ENCODE measurements around the gene NIP7. TPM values are rescaled to one million over a fixed set of nuclear protein-coding genes. Genes with fewer than 3 reads are reported as not detected.

Gene NIP7
- total RNA-seq, 1 donor from 2014 or later, result 5.2 TPM

DNA sequence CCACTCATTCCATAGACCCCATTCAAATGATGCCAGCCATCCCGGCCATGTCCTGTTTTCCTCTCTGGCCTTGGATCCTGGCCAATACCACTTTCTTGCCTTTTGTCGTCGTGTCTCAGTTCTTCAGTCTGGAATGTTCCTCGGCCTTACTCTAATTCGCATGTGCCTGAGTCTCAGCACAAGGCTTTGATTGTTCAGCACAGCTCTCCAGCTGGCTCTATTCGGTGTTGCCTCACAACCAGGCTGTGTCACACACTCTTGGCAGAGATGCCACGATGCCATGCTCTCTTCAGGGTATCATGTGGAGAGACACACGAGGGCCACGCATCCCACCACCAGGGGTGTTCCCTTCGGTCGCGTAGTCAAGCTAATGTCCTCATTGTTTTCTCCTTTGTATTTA, 30.3 kb upstream of the NIP7 start:
- Histone ChIP-seq H3K9me3 (no peaks in the 10 kb centered on the region), H3K4me3 (no peak overlapping the region), H3K4me1 (peaks cover 6 to 18% of the 10 kb centered on the region in 2 donors), H3K36me3 (peaks cover 0 to 11% of the 10 kb centered on the region in 2 donors), H3K27ac (no peak overlapping the region), H3K27me3 (no peaks in the 10 kb centered on the region)
- peak in 1 of 2 donors; percentile 65 for DNase-seq (ENCODE audit: low spot score in 2 of 2)
- intact Hi-C loops (cut with DNase I), result no loop called here
- TF ChIP-seq, protein P1, sequence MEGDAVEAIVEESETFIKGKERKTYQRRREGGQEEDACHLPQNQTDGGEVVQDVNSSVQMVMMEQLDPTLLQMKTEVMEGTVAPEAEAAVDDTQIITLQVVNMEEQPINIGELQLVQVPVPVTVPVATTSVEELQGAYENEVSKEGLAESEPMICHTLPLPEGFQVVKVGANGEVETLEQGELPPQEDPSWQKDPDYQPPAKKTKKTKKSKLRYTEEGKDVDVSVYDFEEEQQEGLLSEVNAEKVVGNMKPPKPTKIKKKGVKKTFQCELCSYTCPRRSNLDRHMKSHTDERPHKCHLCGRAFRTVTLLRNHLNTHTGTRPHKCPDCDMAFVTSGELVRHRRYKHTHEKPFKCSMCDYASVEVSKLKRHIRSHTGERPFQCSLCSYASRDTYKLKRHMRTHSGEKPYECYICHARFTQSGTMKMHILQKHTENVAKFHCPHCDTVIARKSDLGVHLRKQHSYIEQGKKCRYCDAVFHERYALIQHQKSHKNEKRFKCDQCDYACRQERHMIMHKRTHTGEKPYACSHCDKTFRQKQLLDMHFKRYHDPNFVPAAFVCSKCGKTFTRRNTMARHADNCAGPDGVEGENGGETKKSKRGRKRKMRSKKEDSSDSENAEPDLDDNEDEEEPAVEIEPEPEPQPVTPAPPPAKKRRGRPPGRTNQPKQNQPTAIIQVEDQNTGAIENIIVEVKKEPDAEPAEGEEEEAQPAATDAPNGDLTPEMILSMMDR (IDR thresholded peaks at IDR 0.05), result no peak

DNA sequence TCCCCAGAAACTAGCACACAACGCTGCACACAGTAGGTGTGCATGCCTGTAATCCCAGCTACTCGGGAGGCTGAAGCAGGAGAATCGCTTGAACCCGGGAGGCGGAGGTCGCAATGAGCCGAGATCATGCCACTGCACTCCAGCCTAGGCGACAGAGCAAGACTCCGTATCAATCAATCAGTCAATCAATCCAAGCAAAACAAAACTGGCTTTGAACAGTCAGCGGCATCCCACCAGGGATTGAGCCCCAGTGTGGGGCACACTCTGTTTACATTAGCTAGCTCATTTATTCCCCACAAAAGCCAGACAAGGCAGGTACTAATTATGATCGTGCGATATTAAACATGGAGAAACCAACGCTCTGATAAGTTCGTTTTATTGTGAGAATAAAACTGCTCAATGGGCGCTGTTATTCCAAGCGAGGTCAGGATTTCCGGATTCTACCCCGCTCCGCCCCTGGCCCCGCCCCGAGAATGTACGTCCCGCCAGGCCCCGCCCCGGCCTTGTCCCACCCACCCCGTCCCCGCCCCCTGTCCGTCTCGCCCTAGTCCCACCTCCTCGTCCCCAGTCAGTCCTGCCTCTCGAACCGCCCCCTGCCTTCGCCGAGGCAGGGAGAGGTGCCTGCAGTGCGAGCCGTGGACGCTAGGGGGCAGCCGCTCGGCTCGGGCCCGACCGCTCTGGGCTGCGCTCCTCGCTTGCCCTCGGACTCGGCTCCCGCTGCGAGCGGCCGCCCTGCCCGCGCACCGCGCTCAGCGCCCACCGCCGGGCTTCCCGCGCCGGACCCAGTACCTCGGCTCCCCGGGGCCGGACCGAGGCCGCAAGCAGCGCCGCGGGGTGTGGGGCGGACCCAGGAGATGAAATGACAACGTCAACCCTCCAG, 28.7 kb upstream of the NIP7 start, which contains the start of gene VPS4A:
Gene VPS4A (plus strand): TSS at position 698 of the 880 bp plus-strand sequence. CDS start 162 bp downstream, at position 860.
- Histone ChIP-seq H3K36me3 (peaks cover 13 to 17% of the 10 kb centered on the region in 2 donors), H3K4me3 (peak within 1 kb of the TSS; percentile 79 to 98), H3K4me1 (peaks cover 6 to 18% of the 10 kb centered on the region in 2 donors), H3K27me3 (no peaks in the 10 kb centered on the region), H3K27ac (peak within 1 kb of the TSS; percentile 76), H3K9me3 (no peaks in the 10 kb centered on the region)
- TF ChIP-seq, protein P1 (IDR thresholded peaks at IDR 0.05), result peak; percentile 89 to 96 (median 94)
- peak; percentile 82 to 97 for DNase-seq (ENCODE audit: low spot score in 2 of 2)
- intact Hi-C loops (cut with DNase I), result loop anchor here (1.0 to 10.0 kb wide), 4 partner anchors 19 to 776 kb away; partner anchors contain the start of genes COG8, NIP7, PDF and ZFP90

DNA sequence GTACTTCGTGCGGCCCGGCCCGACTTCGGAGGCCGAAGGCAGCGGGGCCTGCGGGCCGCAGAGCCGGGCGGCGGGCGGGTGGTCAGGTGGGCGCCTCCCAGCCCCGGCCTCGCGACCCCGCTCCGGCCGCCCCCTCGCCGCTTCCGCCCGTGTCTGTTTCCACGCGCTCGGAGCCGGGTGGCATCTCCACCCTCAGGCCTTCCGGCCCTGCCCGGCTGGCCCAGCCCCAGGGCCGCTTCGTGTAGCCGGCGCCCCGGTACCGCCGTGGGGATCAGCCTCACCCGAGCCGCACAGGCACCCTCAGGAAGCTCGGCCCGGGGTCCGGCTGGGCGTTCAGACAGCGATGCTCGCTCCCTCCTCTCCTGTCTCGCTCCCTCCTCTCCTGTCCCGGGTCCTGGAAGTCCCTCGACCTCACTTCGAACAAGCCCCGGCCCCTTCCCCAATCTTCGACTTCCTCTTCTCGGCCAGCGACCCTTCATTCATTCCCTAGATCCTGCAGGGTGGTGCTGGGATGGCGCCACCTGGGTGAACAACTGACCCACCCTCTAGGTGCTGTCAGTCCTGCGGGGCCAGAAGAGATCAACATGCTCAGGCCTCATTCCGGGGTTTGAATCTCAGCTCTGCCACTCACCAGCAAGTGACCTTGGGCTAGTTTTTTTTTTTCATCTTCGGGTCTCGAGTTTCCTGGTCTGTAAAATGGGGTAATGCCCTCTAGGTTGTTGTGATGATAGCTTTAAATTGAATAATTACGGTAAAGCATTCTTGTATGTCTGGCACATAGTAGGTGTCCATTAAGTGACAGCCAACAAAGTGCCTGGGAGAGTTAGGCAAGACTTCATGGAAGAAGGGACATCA, 27.8 kb upstream of the NIP7 start:
- DNase-seq (ENCODE audit: low spot score in 2 of 2), result peak in 1 of 2 donors; percentile 68
- H3K27ac ChIP-seq, result peak overlapping the region; percentile 76
- peak overlapping the region; percentile 79 to 98 for H3K4me3 ChIP-seq
- intact Hi-C loops (cut with DNase I), result loop anchor here (1.0 to 10.0 kb wide), 4 partner anchors 19 to 777 kb away; partner anchors contain the start of genes COG8, NIP7, PDF and ZFP90
- H3K9me3 ChIP-seq, result no peaks in the 10 kb centered on the region
- peaks cover 22 to 25% of the 10 kb centered on the region in 2 donors for H3K36me3 ChIP-seq
- peaks cover 6 to 18% of the 10 kb centered on the region in 2 donors for H3K4me1 ChIP-seq
- no peaks in the 10 kb centered on the region for H3K27me3 ChIP-seq
- TF ChIP-seq, protein P1 (IDR thresholded peaks at IDR 0.05), result no peak

DNA sequence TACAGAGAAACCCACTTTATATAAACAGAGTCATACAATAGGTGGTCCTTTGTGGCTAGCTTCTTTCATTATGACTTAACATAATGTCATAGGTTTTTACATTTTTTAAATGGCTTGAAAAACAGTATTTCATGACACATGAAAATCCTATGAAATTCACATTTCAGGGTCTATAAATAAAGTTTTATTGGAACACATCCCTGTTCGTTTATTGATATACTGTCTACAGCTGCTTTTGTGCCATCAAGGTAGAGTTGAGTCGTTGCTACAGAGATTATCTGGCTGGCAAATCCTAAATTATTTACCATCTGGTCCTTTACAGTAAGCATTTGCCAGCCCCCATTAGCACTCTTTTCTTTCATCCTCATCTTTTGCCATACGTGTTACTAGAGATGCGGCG, 26.1 kb upstream of the NIP7 start:
- no peak overlapping the region for H3K4me3 ChIP-seq
- peaks cover 6 to 18% of the 10 kb centered on the region in 2 donors for H3K4me1 ChIP-seq
- intact Hi-C loops (cut with DNase I), result loop anchor here (5.0 to 10.0 kb wide), 2 partner anchors 36 to 779 kb away; partner anchors contain the start of gene ZFP90
- TF ChIP-seq, protein P1 (IDR thresholded peaks at IDR 0.05), result no peak
- peaks cover 37 to 41% of the 10 kb centered on the region in 2 donors for H3K36me3 ChIP-seq
- no peaks in the 10 kb centered on the region for H3K27me3 ChIP-seq
- H3K27ac ChIP-seq, result no peak overlapping the region
- no peaks in the 10 kb centered on the region for H3K9me3 ChIP-seq
- no peak for DNase-seq (ENCODE audit: low spot score in 2 of 2)

DNA sequence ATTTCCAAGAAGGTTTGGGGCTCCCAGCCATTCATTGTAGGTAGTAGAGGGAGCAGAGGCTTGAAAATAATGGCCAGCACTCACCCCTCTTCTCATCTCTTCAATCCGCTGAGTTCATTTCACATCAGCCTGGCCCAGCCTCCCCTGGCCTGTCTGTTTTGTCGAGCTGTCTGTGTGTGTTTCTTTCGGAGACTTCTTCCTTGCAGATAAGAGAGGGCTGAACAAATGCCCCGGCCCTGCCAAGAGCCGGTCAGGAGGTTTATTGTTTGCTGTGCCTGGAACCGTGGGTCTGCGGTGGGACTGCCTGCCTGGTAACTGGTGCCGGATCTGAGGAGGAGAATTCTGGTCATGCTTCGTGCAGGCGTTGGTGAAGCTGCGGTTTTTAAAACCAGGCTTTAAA, 25.0 kb upstream of the NIP7 start:
- Histone ChIP-seq H3K27me3 (no peaks in the 10 kb centered on the region), H3K4me3 (no peak overlapping the region), H3K36me3 (peaks cover 48 to 52% of the 10 kb centered on the region in 2 donors), H3K27ac (no peak overlapping the region), H3K4me1 (peaks cover 6 to 18% of the 10 kb centered on the region in 2 donors), H3K9me3 (no peaks in the 10 kb centered on the region)
- peak in 1 of 2 donors; percentile 55 for DNase-seq (ENCODE audit: low spot score in 2 of 2)
- TF ChIP-seq, protein P1 (IDR thresholded peaks at IDR 0.05), result no peak
- intact Hi-C loops (cut with DNase I), result loop anchor here (5.0 to 10.0 kb wide), 2 partner anchors 37 to 780 kb away; partner anchors contain the start of gene ZFP90

Data from ascending aorta (tissue), 2 donors.